ENCODE measurements around the gene DENND1A.
"Not testable (repeated sequence)": the region's sequence is repeated elsewhere in the genome, so short reads cannot be mapped to it uniquely, and the experiment has no call there.

The DENND1A gene

GRCh38 chr9:123816817-123817472 is 113.0 kb downstream of the DENND1A start:
- no peak for DNase-seq (ENCODE audit: low read depth)

- DNase-seq (ENCODE audit: low read depth), result not testable (repeated sequence)
Measured at GRCh38 chr9:123815856-123816255, 114.1 kb downstream of the DENND1A start.

GRCh38 chr9:123814496-123814895 is 115.4 kb downstream of the DENND1A start:
- no peak for DNase-seq (ENCODE audit: low read depth)

GRCh38 chr9:123812984-123813383 is 116.9 kb downstream of the DENND1A start:
- DNase-seq (ENCODE audit: low read depth), result no peak

GRCh38 chr9:123807251-123807650 is 122.7 kb downstream of the DENND1A start:
- no peak for DNase-seq (ENCODE audit: low read depth)

GRCh38 chr9:123806829-123807228 is 123.1 kb downstream of the DENND1A start:
- DNase-seq (ENCODE audit: low read depth), result no peak

- DNase-seq (ENCODE audit: low read depth), result no peak
Measured at GRCh38 chr9:123798195-123798594, 131.7 kb downstream of the DENND1A start.

GRCh38 chr9:123796618-123797484 is 133.1 kb downstream of the DENND1A start:
- no peak for DNase-seq (ENCODE audit: low read depth)

GRCh38 chr9:123796094-123796493 is 133.8 kb downstream of the DENND1A start:
- DNase-seq (ENCODE audit: low read depth), result no peak

- DNase-seq (ENCODE audit: low read depth), result no peak
Measured at GRCh38 chr9:123795336-123795735, 134.6 kb downstream of the DENND1A start.

GRCh38 chr9:123792501-123792900 is 137.4 kb downstream of the DENND1A start:
- no peak for DNase-seq (ENCODE audit: low read depth)

- no peak for DNase-seq (ENCODE audit: low read depth)
Measured at GRCh38 chr9:123789554-123790292, 140.2 kb downstream of the DENND1A start.

- DNase-seq (ENCODE audit: low read depth), result no peak
Measured at GRCh38 chr9:123787416-123787815, 142.5 kb downstream of the DENND1A start.

- DNase-seq (ENCODE audit: low read depth), result no peak
Measured at GRCh38 chr9:123784518-123784917, 145.4 kb downstream of the DENND1A start.

- DNase-seq (ENCODE audit: low read depth), result no peak
Measured at GRCh38 chr9:123778232-123778902, 151.6 kb downstream of the DENND1A start.

- no peak for DNase-seq (ENCODE audit: low read depth)
Measured at GRCh38 chr9:123776708-123777537, 153.0 kb downstream of the DENND1A start.

- DNase-seq (ENCODE audit: low read depth), result no peak
Measured at GRCh38 chr9:123775289-123776284, 154.3 kb downstream of the DENND1A start.

GRCh38 chr9:123773783-123774182 is 156.1 kb downstream of the DENND1A start:
- no peak for DNase-seq (ENCODE audit: low read depth)

GRCh38 chr9:123772967-123773366 is 157.0 kb downstream of the DENND1A start:
- DNase-seq (ENCODE audit: low read depth), result no peak

GRCh38 chr9:123772374-123772773 is 157.6 kb downstream of the DENND1A start:
- no peak for DNase-seq (ENCODE audit: low read depth)

All from activated T-helper 9 cell treated with anti-CD3 and anti-CD28 coated beads, Interleukin-2, amount 50 U/mL, for 16 hours (primary cell).